GM12891 (cell line): ENCODE data around the gene BRK1. TPM values are rescaled to one million over a fixed set of nuclear protein-coding genes. Genes with fewer than 3 reads are reported as not detected.
A peak's percentile ranks its signal among the peaks of the same experiment; 100 is the strongest.
"Not testable (repeated sequence)": the region's sequence is repeated elsewhere in the genome, so short reads cannot be mapped to it uniquely, and the experiment has no call there.

ENCODE experiments used
- DNase-seq: peaks from one replicate; pipeline ENCODE4 v3.0.0; 2011; ENCODE audit warnings: low spot score; ENCODE audit not compliant: insufficient read length
- FAIRE-seq: peaks from 2 replicates; lab custom pipeline; 2011; peaks lifted over from hg19 to GRCh38; lab: Jason Lieb, UNC
- PAX5 ChIP-seq: IDR thresholded peaks from 2 replicates; pipeline ENCODE4 v1.6.1; 2011; ENCODE audit warnings: low read length, moderate library complexity, mild to moderate bottlenecking; ENCODE audit not compliant: insufficient read depth, severe bottlenecking
- POLR2A ChIP-seq: IDR thresholded peaks from 2 replicates; pipeline ENCODE4 v1.6.1; 2011; ENCODE audit warnings: low read depth, low read length, control low read depth
- POLR2AphosphoS5 ChIP-seq: IDR thresholded peaks from 2 replicates; pipeline ENCODE4 v1.6.1; 2011; ENCODE audit warnings: low read depth, low read length, control low read depth
- POU2F2 ChIP-seq: IDR thresholded peaks from 2 replicates; pipeline ENCODE4 v1.6.1; 2011; ENCODE audit warnings: low read depth, mild to moderate bottlenecking, control low read depth, low read length, moderate library complexity
- SPI1 ChIP-seq: IDR thresholded peaks from 2 replicates; pipeline ENCODE4 v1.6.1; 2011; ENCODE audit warnings: low read depth, low read length, control low read depth
- TAF1 ChIP-seq: IDR thresholded peaks from 2 replicates; pipeline ENCODE4 v1.6.1; 2011; ENCODE audit warnings: low read depth, low read length, control low read depth
- polyA plus RNA-seq: library from polyadenylated mRNA; unstranded; fragments of >200 nt; gene quantifications from one replicate; pipeline ENCODE4 v1.2.1, GENCODE V29; 2012; ENCODE audit warnings: low read depth, missing spikeins, inconsistent platforms; ENCODE audit not compliant: missing spikeins

The BRK1 gene
- polyA plus RNA-seq: 197 TPM

- TF ChIP-seq TAF1: peak; percentile 79
- TF ChIP-seq POLR2AphosphoS5: peak; percentile 97
- TF ChIP-seq POLR2A: peak; percentile 94
- TF ChIP-seq PAX5: no peak
- peak; percentile 67 for TF ChIP-seq POU2F2
- peak; percentile 95 for TF ChIP-seq SPI1
- peak; percentile 94 for DNase-seq
- FAIRE-seq: peak; percentile 99
Measured at GRCh38 chr3:10115326-10116137, at the start of gene BRK1. Gene BRK1 (plus strand): TSS chr3:10115675. CDS start chr3:10115702, 27 bp downstream.

GRCh38 chr3:10070077-10070476 lies 45.4 kb upstream of the BRK1 start:
- FAIRE-seq: not testable (repeated sequence)

DNA sequence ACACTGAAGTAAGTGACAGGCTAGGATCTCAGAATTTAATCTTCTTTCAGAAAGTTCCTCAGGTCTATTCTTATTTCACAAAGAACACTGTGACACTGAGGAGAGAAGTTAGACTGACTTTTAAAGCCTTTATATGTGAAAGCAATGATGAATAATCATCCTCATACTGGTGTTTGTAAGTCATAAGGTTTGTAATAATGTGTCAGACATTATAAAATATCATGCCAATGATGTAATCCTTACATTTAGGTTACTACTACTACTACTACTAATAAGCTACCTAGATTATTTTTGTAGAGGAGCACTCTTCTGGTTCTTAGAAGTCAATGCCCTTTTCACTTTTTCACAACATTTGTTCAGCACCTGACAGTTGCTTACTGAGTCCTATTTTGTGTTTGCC lies 40.8 kb upstream of the BRK1 start:
- FAIRE-seq: no peak
- no peak for TF ChIP-seq POU2F2
- no peak for TF ChIP-seq POLR2AphosphoS5
- TF ChIP-seq PAX5: no peak
- TF ChIP-seq TAF1: no peak
- no peak for TF ChIP-seq POLR2A
- no peak for TF ChIP-seq SPI1

More at GRCh38 chr3:10070077-10070476, 45.4 kb upstream of the BRK1 start:
- DNase-seq: not testable (repeated sequence)

GRCh38 chr3:10081871-10082270 lies 33.6 kb upstream of the BRK1 start:
- FAIRE-seq: no peak
- no peak for DNase-seq
- TF ChIP-seq PAX5 (no peak), SPI1 (no peak), POLR2A (no peak), POLR2AphosphoS5 (no peak), TAF1 (no peak), POU2F2 (no peak)

More for the DNA sequence above, 40.8 kb upstream of the BRK1 start:
- no peak for DNase-seq

GRCh38 chr3:10085738-10086137 lies 29.7 kb upstream of the BRK1 start:
- FAIRE-seq (no peak), DNase-seq (no peak)
- TF ChIP-seq SPI1 (no peak), PAX5 (no peak), TAF1 (no peak), POLR2AphosphoS5 (no peak), POLR2A (no peak), POU2F2 (no peak)

DNA sequence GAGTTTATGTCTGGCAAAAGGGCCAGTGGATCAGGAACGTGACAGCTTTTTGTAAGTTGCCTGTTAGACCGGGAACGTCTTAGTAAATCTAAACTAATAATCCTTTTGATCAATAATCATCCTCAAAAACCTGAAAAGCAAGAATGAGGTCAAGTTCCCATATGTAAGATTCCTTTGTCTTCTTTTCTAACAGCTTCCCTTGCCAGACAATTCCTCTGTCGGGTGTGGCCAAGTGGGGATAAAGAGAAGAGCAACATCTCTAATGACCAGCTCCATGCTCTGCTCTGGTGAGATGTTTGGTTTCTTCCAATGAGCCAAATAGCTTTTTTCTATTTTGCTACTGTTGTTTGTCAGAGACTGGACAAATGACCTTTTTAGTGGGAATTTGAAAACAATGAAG lies 27.2 kb upstream of the BRK1 start:
- no peak for DNase-seq
- no peak for FAIRE-seq
- TF ChIP-seq SPI1 (no peak), TAF1 (no peak), POLR2AphosphoS5 (no peak), POU2F2 (no peak), PAX5 (no peak), POLR2A (no peak)

DNA sequence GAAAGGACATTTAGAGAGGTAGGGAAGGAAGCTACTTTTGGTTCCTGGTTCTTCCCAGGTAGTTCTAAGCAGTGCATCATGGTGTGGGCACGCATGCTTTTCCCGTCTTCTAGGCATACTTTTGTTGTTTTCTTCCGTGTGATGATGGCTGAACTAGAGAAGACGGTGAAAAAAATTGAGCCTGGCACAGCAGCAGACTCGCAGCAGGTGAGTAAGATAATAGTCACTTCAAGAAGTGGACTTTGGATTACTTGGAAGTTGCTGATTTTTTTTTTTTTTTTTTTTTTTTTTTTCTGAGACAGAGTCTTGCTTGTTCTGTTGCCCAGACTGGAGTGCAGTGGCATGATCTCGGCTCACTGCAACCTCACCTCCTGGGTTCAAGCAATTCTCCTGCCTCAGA lies 25.3 kb upstream of the BRK1 start:
- no peak for FAIRE-seq
- no peak for TF ChIP-seq POLR2A
- no peak for TF ChIP-seq PAX5
- TF ChIP-seq SPI1: no peak
- TF ChIP-seq TAF1: no peak
- TF ChIP-seq POLR2AphosphoS5: no peak
- TF ChIP-seq POU2F2: no peak
- no peak for DNase-seq

DNA sequence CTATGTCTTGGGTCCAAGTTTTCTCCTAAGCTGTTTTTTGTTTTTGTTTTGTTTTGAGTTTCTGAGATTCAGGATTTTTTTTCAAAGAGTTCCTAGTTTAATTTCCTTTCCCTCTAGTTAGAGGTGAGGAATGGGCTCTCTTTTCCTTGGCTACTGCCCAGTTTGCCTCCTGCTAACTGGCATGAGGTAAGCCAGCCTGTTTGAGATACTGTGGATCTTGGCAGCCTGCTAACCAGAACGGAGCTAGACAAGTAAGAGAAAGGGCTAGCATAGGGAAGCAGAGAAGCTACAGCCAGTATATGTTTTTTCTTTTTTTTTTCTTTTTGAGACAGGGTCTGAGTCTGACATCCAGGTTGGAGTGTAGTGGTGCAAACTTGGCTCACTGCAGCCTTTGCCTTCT lies 24.7 kb upstream of the BRK1 start:
- FAIRE-seq: peak; percentile 47

GRCh38 chr3:10091387-10091786 lies 24.1 kb upstream of the BRK1 start:
- FAIRE-seq, DNase-seq: not testable (repeated sequence)

More for the DNA sequence above, 24.7 kb upstream of the BRK1 start:
- DNase-seq: not testable (repeated sequence)

- TF ChIP-seq POU2F2: no peak
- no peak for TF ChIP-seq POLR2A
- TF ChIP-seq PAX5: no peak
- no peak for TF ChIP-seq POLR2AphosphoS5
- TF ChIP-seq TAF1: no peak
- TF ChIP-seq SPI1: no peak
- no peak for FAIRE-seq
- DNase-seq: no peak
Measured at GRCh38 chr3:10093678-10094077, 21.8 kb upstream of the BRK1 start.
